HG03558 (cell line): ENCODE results near the gene USP9X.
"Not testable (repeated sequence)": the region's sequence is repeated elsewhere in the genome, so short reads cannot be mapped to it uniquely, and the experiment has no call there.

Experiments
- ATAC-seq: cut with Tn5 transposase; IDR thresholded peaks from one replicate; pipeline ENCODE4 v1.9.1; 2021; ENCODE audit warnings: moderate number of reproducible peaks; ENCODE audit not compliant: unreplicated experiment; ENCODE audit errors: extremely low read depth

USP9X gene

DNA sequence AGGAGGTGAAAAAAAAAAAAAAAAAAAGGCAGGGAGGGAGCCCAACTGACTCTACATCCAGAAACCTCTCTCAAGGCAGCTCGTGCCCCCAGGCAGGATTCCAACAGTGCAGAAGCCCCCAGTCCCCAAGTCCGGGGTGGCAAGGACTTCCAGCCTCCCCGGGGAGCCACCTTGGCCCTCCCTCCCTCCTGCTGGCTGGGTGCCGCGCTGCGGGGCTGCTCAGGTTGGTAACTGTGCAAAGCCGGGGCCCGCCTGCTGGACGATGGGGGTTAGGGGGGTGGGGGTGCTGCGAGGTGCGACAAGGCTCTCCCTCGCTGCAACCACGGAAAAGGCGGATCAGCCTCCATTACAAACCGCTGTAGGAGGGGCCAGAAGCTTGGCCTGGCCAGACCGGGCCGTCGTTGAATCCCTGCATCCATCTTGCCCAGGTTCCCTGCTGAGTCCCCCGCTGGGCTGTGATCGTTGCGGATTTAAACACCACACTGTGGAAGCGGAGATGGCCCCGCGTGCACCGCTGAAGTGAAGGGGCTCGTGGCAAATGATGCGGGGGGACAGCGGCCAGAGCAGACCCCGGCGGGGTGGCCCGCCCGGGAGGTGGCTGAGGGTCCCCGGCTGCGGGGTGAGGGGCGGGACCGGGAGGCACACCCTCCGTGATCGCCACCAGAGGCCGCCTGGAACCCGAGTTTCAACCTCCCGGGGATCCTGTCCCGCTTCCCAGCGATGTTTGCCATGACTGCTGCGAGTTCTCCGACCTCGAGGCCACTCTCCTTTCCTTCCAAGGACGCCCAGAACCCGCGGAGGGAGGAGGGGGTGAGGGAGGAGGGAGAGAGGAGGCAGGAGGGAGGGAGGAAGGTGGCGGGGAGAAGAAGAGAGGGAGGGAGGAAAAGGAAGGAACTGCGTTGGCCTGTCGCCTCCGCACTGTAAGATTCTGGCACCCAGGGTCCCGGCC is 190.7 kb downstream of the USP9X start:
- no peak for ATAC-seq

DNA sequence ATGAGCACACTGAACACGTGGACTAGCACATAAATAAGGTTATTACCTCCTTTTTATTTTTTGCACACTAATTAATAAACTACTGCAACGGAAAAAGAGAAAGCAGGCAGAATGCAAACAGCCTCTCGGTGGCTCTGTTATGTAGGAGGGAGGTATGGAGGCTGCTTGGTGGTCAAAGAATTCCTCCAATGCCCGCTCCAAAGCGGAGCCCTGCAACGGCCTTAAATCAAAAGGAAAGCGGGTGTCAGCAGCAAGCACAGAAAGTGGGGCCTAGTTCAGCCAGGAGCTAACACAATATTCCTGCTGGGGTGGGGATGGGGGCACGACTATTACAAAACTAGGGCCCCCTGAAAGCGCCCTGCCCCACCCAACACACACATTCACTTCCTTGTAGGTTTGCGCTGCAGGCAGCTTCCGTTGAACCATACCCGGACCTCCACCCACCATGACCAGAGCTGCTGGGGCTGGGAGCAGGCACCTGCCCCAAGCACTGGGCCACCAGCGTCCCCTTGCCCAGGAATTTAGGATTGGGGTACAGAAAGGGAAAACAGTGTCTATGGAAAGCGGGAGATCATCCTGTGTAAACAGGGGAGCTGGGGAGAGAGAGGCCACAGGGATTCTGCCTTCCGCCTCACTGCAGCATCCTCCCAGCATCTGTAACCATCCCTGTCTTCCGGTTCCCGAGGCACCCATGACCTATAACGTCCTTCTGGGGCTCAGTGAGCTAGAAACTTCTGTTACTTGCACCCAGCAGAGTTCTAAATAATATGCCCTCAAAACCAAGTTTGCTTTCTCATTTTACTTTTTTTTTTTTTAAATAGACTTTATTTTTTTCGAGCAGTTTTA is 191.6 kb downstream of the USP9X start:
- no peak for ATAC-seq

DNA sequence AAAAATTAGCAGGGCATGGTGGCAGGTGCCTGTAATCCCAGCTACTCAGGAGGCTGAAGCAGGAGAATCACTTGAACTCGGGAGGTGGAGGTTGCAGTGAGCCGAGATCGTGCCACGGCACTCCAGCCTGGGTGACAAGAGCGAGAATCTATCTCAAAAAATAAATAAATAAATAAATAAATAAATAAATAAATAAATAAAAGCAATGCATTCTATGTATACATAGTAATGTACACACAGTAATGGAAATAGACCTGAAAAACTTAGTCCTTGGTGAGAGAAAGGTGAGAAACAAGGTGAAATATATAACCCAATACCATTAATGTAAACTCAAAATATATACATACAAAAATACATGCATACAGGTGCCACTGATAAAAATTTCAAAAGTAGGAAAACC is 197.1 kb downstream of the USP9X start:
- ATAC-seq: not testable (repeated sequence)

GRCh38 chrX:41285928-41286327 is 200.7 kb downstream of the USP9X start:
- not testable (repeated sequence) for ATAC-seq
